Cardiac muscle cell (in vitro differentiated cells and primary cell): ENCODE results near the gene PHACTR2. TPM values are rescaled to one million over a fixed set of nuclear protein-coding genes. Genes with fewer than 3 reads are reported as not detected.
A peak's percentile ranks its signal among the peaks of the same experiment; 100 is the strongest.
"Not testable (repeated sequence)": the region's sequence is repeated elsewhere in the genome, so short reads cannot be mapped to it uniquely, and the experiment has no call there.

Source experiments
- DNase-seq, 2 donors: peaks; one replicate each; pipeline versions ENCODE4 v3.0.0 to v3.0.0-alpha.2; 2010 to 2017; ENCODE audit warnings: low read depth in 1 of 2, low spot score in 1 of 2
- H3K27ac ChIP-seq: fragments of 200-600 bp; sonication (generic); 2 replicates; pipeline ENCODE4 v1.5.1; 2016
- H3K27me3 ChIP-seq: fragments of 200-600 bp; sonication (generic); 2 replicates; pipeline ENCODE4 v1.6.0; 2016; ENCODE audit warnings: control low read depth
- H3K36me3 ChIP-seq: fragments of 200-600 bp; sonication (generic); 2 replicates; pipeline ENCODE4 v1.5.1; 2016; ENCODE audit warnings: control low read depth
- H3K4me1 ChIP-seq: fragments of 200-600 bp; sonication (generic); 2 replicates; pipeline ENCODE4 v1.8.1; 2017; ENCODE audit warnings: low read depth, mild to moderate bottlenecking, mixed run types
- H3K4me3 ChIP-seq: fragments of 200-600 bp; sonication (generic); 2 replicates; pipeline ENCODE4 v1.5.1; 2016; ENCODE audit warnings: mild to moderate bottlenecking
- H3K9me3 ChIP-seq: fragments of 200-600 bp; sonication (generic); 2 replicates; pipeline ENCODE4 v1.5.1; 2017; ENCODE audit warnings: low read depth, mild to moderate bottlenecking, control low read depth
- CTCF ChIP-seq: IDR thresholded peaks from 2 replicates; pipeline ENCODE4 v1.5.1; 2012; ENCODE audit warnings: low read depth, mild to moderate bottlenecking, low read length
- polyA plus RNA-seq: library from polyadenylated mRNA; unstranded; fragments of >200 nt; fragmentation: Nextera tagmentation; extraction: Ambion mirVana; gene quantifications from 2 replicates; pipeline ENCODE4 v1.2.1, GENCODE V29; 2016
- total RNA-seq: library from RNA; depleted of rRNA; stranded (reverse); fragments of >200 nt; gene quantifications from 2 replicates; pipeline ENCODE4 v1.2.3, GENCODE V29; 2016

The PHACTR2 gene
- total and polyA plus RNA-seq, 2 experiments from 2014 or later: 47.3 to 52.3 TPM

DNA sequence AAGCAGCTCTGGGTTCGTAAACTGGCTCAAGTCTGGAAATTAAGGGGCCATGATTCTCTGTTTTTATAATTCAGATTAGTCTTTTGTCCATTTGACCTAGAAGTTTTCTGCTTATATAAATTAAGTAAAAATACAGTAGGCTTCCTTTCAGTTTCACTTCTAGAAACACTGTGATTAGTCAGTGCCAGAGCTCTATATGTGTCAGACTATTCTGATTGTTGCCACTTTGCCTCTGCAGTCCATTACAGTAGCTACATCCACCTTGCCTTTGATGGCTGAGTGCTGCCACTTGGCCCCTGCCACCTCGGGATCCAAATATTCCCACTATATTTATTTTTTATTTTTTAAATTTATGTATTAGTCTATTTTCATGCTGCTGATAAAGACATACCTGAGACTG, 194.4 kb downstream of the PHACTR2 start:
- no peak for TF ChIP-seq CTCF
- Histone ChIP-seq H3K27ac (no peak overlapping the region), H3K4me3 (no peak overlapping the region), H3K36me3 (no peaks in the 10 kb centered on the region), H3K27me3 (no peaks in the 10 kb centered on the region), H3K9me3 (no peaks in the 10 kb centered on the region), H3K4me1 (no peaks in the 10 kb centered on the region)
- DNase-seq: peak in 1 of 2 donors; percentile 8

DNA sequence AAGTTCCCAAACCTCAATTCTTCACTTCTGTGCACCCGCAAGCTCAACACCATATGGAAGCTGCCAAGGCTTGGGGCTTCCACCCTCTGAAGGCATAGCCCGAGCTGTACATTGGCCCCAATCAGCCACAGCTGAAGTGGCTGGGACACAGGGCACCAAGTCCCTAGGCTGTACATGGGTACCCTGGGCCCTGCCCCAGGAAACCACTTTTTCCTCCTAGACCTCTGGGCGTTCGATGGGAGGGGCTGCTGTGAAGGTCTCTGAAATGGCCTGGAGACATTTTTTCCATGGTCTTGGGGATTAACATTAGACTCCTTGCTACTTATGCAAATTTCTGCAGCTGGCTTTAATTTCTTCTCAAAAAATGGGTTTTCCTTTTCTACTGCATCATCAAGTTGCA, 195.8 kb downstream of the PHACTR2 start:
- not testable (repeated sequence) for H3K9me3 ChIP-seq, H3K4me1 ChIP-seq, DNase-seq, H3K27me3 ChIP-seq, H3K4me3 ChIP-seq, H3K36me3 ChIP-seq, H3K27ac ChIP-seq

DNA sequence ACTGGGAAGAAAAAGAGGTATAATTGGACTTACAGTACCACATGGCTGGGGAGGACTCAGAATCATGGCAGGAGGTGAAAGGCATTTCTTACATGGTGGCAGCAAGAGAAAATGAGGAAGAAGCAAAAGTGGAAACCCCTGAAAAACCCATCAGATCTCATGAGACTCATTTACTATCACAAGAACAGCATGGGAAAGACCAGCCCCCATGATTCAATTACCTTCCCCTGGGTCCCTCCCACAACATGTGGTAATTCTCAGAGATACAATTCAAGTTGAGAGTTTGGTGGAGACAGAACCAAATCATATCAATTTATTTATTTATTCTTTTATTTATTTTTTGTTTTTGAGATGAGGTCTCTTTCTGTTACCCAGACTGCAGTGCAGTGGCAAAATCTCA, 196.7 kb downstream of the PHACTR2 start:
- H3K4me3 ChIP-seq, H3K9me3 ChIP-seq, H3K27me3 ChIP-seq, H3K27ac ChIP-seq, DNase-seq, H3K36me3 ChIP-seq, H3K4me1 ChIP-seq: not testable (repeated sequence)

DNA sequence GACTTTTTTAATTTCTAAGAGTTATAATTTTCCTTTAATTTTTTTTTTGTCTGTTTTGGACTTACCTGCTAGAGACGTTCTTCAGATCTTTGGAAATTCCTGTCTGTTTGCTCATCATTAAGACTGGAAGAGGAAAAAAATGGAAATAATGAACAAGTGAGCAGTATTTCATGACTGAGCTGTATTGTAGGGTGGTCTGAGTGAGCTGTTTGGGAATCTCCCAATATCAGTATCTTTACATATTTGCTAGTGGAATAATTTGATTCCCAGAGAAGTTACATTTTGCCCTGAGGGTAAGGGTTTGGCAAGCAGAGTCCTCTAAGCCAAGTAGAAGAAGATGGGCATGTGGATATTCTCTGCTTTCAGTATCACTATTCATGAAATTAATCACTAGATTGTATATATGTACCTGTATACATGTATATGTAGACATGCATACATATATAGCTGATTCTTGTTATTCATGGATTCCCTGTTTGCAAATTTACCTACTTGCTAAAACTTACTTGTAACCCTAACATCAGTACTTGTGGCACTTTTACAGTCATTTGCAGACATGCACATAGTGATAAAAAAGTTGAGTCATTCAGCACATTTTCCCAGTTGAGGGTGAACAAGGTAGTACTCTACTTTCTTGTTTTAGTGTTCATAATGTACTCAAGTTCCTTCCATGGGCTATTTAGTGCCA, 200.0 kb downstream of the PHACTR2 start:
- no peak overlapping the region for H3K4me3 ChIP-seq
- no peaks in the 10 kb centered on the region for H3K27me3 ChIP-seq
- no peak for TF ChIP-seq CTCF

DNA sequence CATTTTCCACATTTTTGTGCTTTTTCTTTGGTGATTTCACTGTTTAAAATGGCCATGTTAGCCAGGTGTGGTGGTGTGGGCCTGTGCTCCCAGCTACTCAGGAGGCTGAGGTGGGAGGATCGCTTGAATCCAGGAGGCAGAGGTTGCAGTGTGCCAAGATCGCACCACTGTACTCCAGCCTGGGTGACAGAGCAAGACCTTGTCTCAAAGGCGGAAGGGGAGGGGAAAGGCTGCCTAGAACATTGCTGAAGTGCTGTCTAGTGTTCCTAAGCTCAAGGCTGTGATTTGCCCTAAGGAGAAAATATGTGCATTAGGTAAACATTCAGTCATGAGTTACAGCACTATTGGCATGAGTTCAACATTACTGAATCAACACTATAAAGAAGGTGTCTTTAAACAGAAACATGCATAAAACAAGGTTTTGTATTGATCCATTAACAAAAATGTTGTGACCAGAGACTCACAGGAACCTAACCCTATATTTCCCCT, 200.6 kb downstream of the PHACTR2 start:
- Histone ChIP-seq H3K9me3 (no peaks in the 10 kb centered on the region), H3K27ac (no peak overlapping the region), H3K36me3 (no peaks in the 10 kb centered on the region), H3K4me3 (no peak overlapping the region), H3K27me3 (no peaks in the 10 kb centered on the region), H3K4me1 (no peaks in the 10 kb centered on the region)
- no peak for TF ChIP-seq CTCF
- no peak for DNase-seq

More for the DNA sequence above, 200.0 kb downstream of the PHACTR2 start:
- DNase-seq: no peak
- no peaks in the 10 kb centered on the region for H3K4me1 ChIP-seq
- no peak overlapping the region for H3K27ac ChIP-seq
- H3K9me3 ChIP-seq: no peaks in the 10 kb centered on the region
- H3K36me3 ChIP-seq: no peaks in the 10 kb centered on the region

DNA sequence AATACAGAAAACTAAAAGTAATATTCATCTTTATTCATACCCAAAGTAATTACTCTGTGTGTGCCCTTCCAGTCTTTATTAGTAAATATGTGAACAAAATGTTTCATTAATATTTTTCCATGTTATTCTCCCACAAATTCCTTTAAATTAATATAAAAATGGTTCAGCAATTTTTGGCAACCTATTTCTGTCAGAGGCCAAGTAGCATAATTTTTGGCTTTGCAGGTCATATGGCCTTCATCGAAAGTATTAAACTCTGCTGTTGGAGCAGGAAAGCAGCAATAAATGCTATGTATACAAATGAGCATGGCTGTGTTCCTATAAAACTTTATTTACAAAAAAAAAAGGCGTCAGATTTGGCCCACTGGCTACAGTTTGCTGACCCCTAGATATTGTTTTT, 202.6 kb downstream of the PHACTR2 start:
- Histone ChIP-seq H3K36me3 (no peaks in the 10 kb centered on the region), H3K27me3 (no peaks in the 10 kb centered on the region), H3K4me1 (no peaks in the 10 kb centered on the region), H3K27ac (no peak overlapping the region), H3K4me3 (no peak overlapping the region), H3K9me3 (no peaks in the 10 kb centered on the region)
- no peak for DNase-seq
- no peak for TF ChIP-seq CTCF

Other genes starting within 250 kb of the PHACTR2 start
- 5.7 and 5.9 TPM in 2 replicates for gene ADAT2, start 227.3 kb upstream of the PHACTR2 start, total RNA-seq
- gene ADAT2, start 227.3 kb upstream of the PHACTR2 start, polyA plus RNA-seq: 10.9 and 13.2 TPM in 2 replicates
- gene PEX3, start 227.2 kb upstream of the PHACTR2 start, total RNA-seq: 8.9 and 17.9 TPM in 2 replicates
- 34.9 and 40.0 TPM in 2 replicates for gene PEX3, start 227.2 kb upstream of the PHACTR2 start, polyA plus RNA-seq
- 16.1 and 19.8 TPM in 2 replicates for gene FUCA2, start 166.2 kb upstream of the PHACTR2 start, total RNA-seq
- gene FUCA2, start 166.2 kb upstream of the PHACTR2 start, polyA plus RNA-seq: 32.6 and 44.4 TPM in 2 replicates
- gene LTV1, start 165.4 kb downstream of the PHACTR2 start, total RNA-seq: 10.0 and 11.0 TPM in 2 replicates
- gene LTV1, start 165.4 kb downstream of the PHACTR2 start, polyA plus RNA-seq: 19.6 and 22.8 TPM in 2 replicates
- gene ZC2HC1B, start 186.5 kb downstream of the PHACTR2 start, total RNA-seq: not detected in 2 replicates
- gene ZC2HC1B, start 186.5 kb downstream of the PHACTR2 start, polyA plus RNA-seq: not detected in 2 replicates